ENCODE measurements around the gene FAN1. TPM values are rescaled to one million over a fixed set of nuclear protein-coding genes. Genes with fewer than 3 reads are reported as not detected.
A peak's percentile ranks its signal among the peaks of the same experiment; 100 is the strongest.

FAN1 gene
- polyA plus RNA-seq, 3 donors, result 0.38 to 7.9 (median 0.95) TPM

DNA sequence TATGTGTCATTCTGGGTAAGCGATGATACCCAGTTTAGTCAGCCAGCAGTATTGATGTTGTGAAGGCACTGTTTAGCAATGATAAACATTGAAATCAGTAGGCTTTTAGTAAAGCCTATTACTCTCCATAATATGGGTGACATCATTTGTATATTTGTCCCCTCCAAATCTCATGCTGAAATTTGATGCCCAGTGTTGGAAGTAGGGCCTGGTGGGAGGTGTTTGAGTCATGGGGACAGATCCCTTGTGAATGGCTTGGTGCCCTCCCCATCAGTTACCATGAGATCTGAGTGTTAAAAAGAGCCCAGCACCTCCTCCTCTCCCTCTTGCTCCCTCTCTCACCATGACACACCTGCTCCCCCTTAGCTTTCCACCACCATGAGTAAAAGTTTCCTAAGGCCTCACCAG, 31.4 kb upstream of the FAN1 start:
- peaks cover 0 to 7% (median 2%) of the 10 kb centered on the region in 7 donors for H3K9me3 Mint-ChIP-seq
- intact Hi-C loops (cut with micrococcal nuclease), result no loop called here
- H3K4me1 ChIP-seq (ENCODE audit: control insufficient read depth in 1 of 2, insufficient read depth in 2 of 2, low read length in 2 of 2), result no peaks in the 10 kb centered on the region
- WGBS (ENCODE audit: insufficient coverage), result no CpG with 5 or more reads among the region's 1 CpG
- H3K4me2 ChIP-seq (replicated peaks; ENCODE audit: extremely low read depth, low read length, poor library complexity, severe bottlenecking), result no peak overlapping the region
- no peaks in the 10 kb centered on the region for H3K36me3 ChIP-seq (replicated peaks in 1 of 2; ENCODE audit: control insufficient read depth in 1 of 2, insufficient read depth in 2 of 2, low read length in 2 of 2)
- H3K27ac Mint-ChIP-seq, result peak overlapping the region in 1 of 7 donors; percentile 52
- no peaks in the 10 kb centered on the region for H3K27me3 Mint-ChIP-seq (ENCODE audit: low read depth in 3 of 3)
- H2AFZ ChIP-seq (ENCODE audit: insufficient read depth, low read depth, low read length, poor library complexity, severe bottlenecking), result no peak overlapping the region
- no peaks in the 10 kb centered on the region for H4K20me1 ChIP-seq (ENCODE audit: insufficient read depth, low read length)
- no peaks in the 10 kb centered on the region for H3K9me3 ChIP-seq (replicated peaks in 1 of 2; ENCODE audit: control insufficient read depth in 1 of 2, insufficient read depth in 1 of 2, low read length in 2 of 2)
- H3K4me3 Mint-ChIP-seq, result no peak overlapping the region
- DNase-seq, result no peak
- H3K4me1 Mint-ChIP-seq, result no peaks in the 10 kb centered on the region
- no peaks in the 10 kb centered on the region for H3K79me2 ChIP-seq (ENCODE audit: insufficient read depth, low read length)
- H3K36me3 Mint-ChIP-seq, result peaks cover 0 to 14% of the 10 kb centered on the region in 2 donors
- H3K9ac ChIP-seq (ENCODE audit: insufficient read depth, low read length, poor library complexity, severe bottlenecking), result no peak overlapping the region
- H3K4me3 ChIP-seq (replicated peaks in 1 of 3; ENCODE audit: low read depth in 2 of 3, low read length in 3 of 3), result no peak overlapping the region
- H3K27ac ChIP-seq (ENCODE audit: low read depth in 1 of 2, low read length in 2 of 2), result no peak overlapping the region
- no peaks in the 10 kb centered on the region for H3K27me3 ChIP-seq (ENCODE audit: control insufficient read depth in 2 of 2, insufficient read depth in 2 of 2, low read length in 2 of 2)
- TF ChIP-seq CTCF (IDR thresholded peaks at IDR 0.05), result no peak

- no peaks in the 10 kb centered on the region for H3K27me3 ChIP-seq (ENCODE audit: control insufficient read depth in 2 of 2, insufficient read depth in 2 of 2, low read length in 2 of 2)
- Mint-ChIP-seq H3K36me3 (peaks cover 7 to 21% of the 10 kb centered on the region in 2 donors), H3K27me3 (ENCODE audit: low read depth in 3 of 3) (no peaks in the 10 kb centered on the region), H3K4me1 (no peaks in the 10 kb centered on the region), H3K27ac (no peak overlapping the region), H3K4me3 (no peak overlapping the region), H3K9me3 (peaks cover 0 to 13% (median 3%) of the 10 kb centered on the region in 7 donors)
- DNase-seq, result no peak
- H2AFZ ChIP-seq (ENCODE audit: insufficient read depth, low read depth, low read length, poor library complexity, severe bottlenecking), result no peak overlapping the region
- no peak overlapping the region for H3K4me2 ChIP-seq (replicated peaks; ENCODE audit: extremely low read depth, low read length, poor library complexity, severe bottlenecking)
- no peaks in the 10 kb centered on the region for H3K4me1 ChIP-seq (ENCODE audit: control insufficient read depth in 1 of 2, insufficient read depth in 2 of 2, low read length in 2 of 2)
- no peaks in the 10 kb centered on the region for H3K36me3 ChIP-seq (replicated peaks in 1 of 2; ENCODE audit: control insufficient read depth in 1 of 2, insufficient read depth in 2 of 2, low read length in 2 of 2)
- H3K27ac ChIP-seq (ENCODE audit: low read depth in 1 of 2, low read length in 2 of 2), result no peak overlapping the region
- H3K79me2 ChIP-seq (ENCODE audit: insufficient read depth, low read length), result no peaks in the 10 kb centered on the region
- no peak overlapping the region for H3K4me3 ChIP-seq (replicated peaks in 1 of 3; ENCODE audit: low read depth in 2 of 3, low read length in 3 of 3)
- TF ChIP-seq CTCF (IDR thresholded peaks at IDR 0.05), result no peak
- H4K20me1 ChIP-seq (ENCODE audit: insufficient read depth, low read length), result no peaks in the 10 kb centered on the region
- H3K9me3 ChIP-seq (replicated peaks in 1 of 2; ENCODE audit: control insufficient read depth in 1 of 2, insufficient read depth in 1 of 2, low read length in 2 of 2), result no peaks in the 10 kb centered on the region
- no peak overlapping the region for H3K9ac ChIP-seq (ENCODE audit: insufficient read depth, low read length, poor library complexity, severe bottlenecking)
- intact Hi-C loops (cut with micrococcal nuclease), result no loop called here
Observed at GRCh38 chr15:30877070-30877469, 26.6 kb upstream of the FAN1 start.

Measured in CD14-positive monocyte (primary cell).